A549 treated with GW870086 at 1 μM for 4 hours (cell line): ENCODE measurements around the gene SPSB4. TPM values are rescaled to one million over a fixed set of nuclear protein-coding genes. Genes with fewer than 3 reads are reported as not detected.

Experiments used
- total RNA-seq: library from RNA; stranded (reverse); fragments of 200-300 nt; extraction: Qiagen RNA extraction; gene quantifications from 5 replicates; pipeline ENCODE4 v1.2.3, GENCODE V29; 2022; ENCODE audit warnings: low read depth

SPSB4 gene
- total RNA-seq, result 0.06 to 0.15 TPM (median 0.13 TPM) in 5 replicates

DNA sequence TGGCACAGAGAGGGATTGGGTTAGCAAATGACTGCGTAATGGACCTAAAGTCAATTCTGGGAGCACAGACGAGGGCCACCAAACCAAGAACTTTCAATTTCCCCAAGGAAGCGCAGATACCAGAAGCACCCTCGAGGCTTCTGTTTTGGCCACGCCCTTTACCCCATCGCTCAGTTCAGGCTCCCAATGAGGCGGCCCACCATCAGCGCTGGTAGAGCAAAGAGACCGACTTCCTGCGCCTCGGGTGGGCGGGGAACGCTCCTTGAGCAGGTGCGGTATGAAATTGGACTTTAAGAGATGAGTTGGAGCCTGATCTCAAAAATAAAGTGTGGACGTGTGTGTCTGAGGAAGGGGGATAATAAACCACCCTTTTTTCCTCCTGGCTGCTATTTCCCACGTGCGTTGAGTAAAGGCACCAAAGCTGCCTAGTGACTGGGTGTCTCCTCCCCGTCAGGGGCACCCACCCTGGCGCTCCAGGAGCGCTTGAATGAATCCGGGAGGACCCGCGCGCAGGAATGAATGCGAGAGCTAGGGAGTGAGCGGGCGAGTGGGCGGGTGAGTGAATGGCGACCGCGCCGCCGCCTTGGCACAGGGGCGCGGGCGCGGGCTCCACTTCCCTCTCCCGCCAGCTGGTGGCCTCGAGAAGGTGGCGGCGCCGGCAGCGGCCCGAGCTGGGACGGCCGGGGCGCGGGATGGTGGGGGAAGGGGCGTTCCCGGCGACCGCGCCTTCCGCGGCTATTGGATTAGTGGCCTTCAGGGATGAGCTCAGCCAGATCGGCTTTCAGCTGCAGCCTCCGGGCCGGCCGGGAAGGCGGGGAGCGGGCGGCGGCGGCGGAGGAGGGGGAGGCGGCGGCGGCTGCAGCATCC, at the start of gene SPSB4:
Gene SPSB4, plus strand, starts transcription at position 772 of the 867 bp plus-strand sequence. CDS start 14,758 bp downstream, outside the sequence.

Other genes with a start within 250 kb of the SPSB4 start
- gene SLC25A36, start 109.5 kb upstream of the SPSB4 start, total RNA-seq, result 13.7 to 21.4 TPM (median 19.8 TPM) in 5 replicates
- 8.0 to 12.0 TPM (median 10.2 TPM) in 5 replicates for gene PXYLP1, start 180.5 kb downstream of the SPSB4 start, total RNA-seq